GM18907 (cell line): ENCODE data around the gene SEC11A.
A peak's percentile ranks its signal among the peaks of the same experiment; 100 is the strongest.
"Not testable (repeated sequence)": the region's sequence is repeated elsewhere in the genome, so short reads cannot be mapped to it uniquely, and the experiment has no call there.

ENCODE experiments used
- ATAC-seq: cut with Tn5 transposase; IDR thresholded peaks from one replicate; pipeline ENCODE4 v1.9.1; 2021; ENCODE audit warnings: mild to moderate bottlenecking, moderate library complexity; ENCODE audit not compliant: unreplicated experiment

Gene SEC11A

GRCh38 chr15:84716036-84716732, at the start of gene SEC11A:
Gene SEC11A (minus strand): TSS chr15:84716139. CDS start chr15:84716075, 64 bp downstream.
- ATAC-seq = peak; percentile 96

- ATAC-seq = no peak
Measured at GRCh38 chr15:84765675-84766074, 49.7 kb upstream of the SEC11A start.

GRCh38 chr15:84764989-84765388, 49.0 kb upstream of the SEC11A start:
- no peak for ATAC-seq

GRCh38 chr15:84764585-84764984, 48.6 kb upstream of the SEC11A start:
- ATAC-seq = no peak

GRCh38 chr15:84762840-84763572, 47.1 kb upstream of the SEC11A start:
- ATAC-seq = no peak

GRCh38 chr15:84761607-84762131, 45.7 kb upstream of the SEC11A start:
- ATAC-seq = peak; percentile 54

- ATAC-seq = no peak
Measured at GRCh38 chr15:84760219-84760618, 44.3 kb upstream of the SEC11A start.

- ATAC-seq = no peak
Measured at GRCh38 chr15:84759018-84759417, 43.1 kb upstream of the SEC11A start.

- ATAC-seq = no peak
Measured at GRCh38 chr15:84755736-84756527, 40.0 kb upstream of the SEC11A start.

GRCh38 chr15:84754889-84755288, 39.0 kb upstream of the SEC11A start:
- not testable (repeated sequence) for ATAC-seq

- no peak for ATAC-seq
Measured at GRCh38 chr15:84752700-84753099, 36.8 kb upstream of the SEC11A start.

- ATAC-seq = no peak
Measured at GRCh38 chr15:84752195-84752594, 36.3 kb upstream of the SEC11A start.

GRCh38 chr15:84751721-84752120, 35.8 kb upstream of the SEC11A start:
- not testable (repeated sequence) for ATAC-seq

- ATAC-seq = peak; percentile 33
Measured at GRCh38 chr15:84750583-84751092, 34.7 kb upstream of the SEC11A start.

GRCh38 chr15:84749111-84749991, 33.4 kb upstream of the SEC11A start:
- ATAC-seq = peak; percentile 19

GRCh38 chr15:84748274-84749110, 32.6 kb upstream of the SEC11A start, which contains the start of gene ZNF592:
Gene ZNF592 (plus strand): TSS chr15:84748592. CDS start chr15:84782676, 34,084 bp downstream.
- peak; percentile 53 for ATAC-seq

- peak; percentile 51 for ATAC-seq
Measured at GRCh38 chr15:84747416-84748273, 31.7 kb upstream of the SEC11A start.

GRCh38 chr15:84741121-84741520, 25.2 kb upstream of the SEC11A start:
- no peak for ATAC-seq
